Measurements from ENCODE around the gene SHISA5.
"Not testable (repeated sequence)": the region's sequence is repeated elsewhere in the genome, so short reads cannot be mapped to it uniquely, and the experiment has no call there.

Gene SHISA5

GRCh38 chr3:48501196-48501595 is 2.8 kb downstream of the SHISA5 start:
- DNase-seq (ENCODE audit: low read depth) = no peak
- TF ChIP-seq CTCF (IDR thresholded peaks at IDR 0.05; ENCODE audit: control insufficient read depth, extremely low read depth, insufficient read depth) = no peak
- H3K4me3 ChIP-seq (ENCODE audit: low read depth, low read length) = no peak overlapping the region

- no peak overlapping the region for H3K4me3 ChIP-seq (ENCODE audit: low read depth, low read length)
- no peak for DNase-seq (ENCODE audit: low read depth)
- no peak for TF ChIP-seq CTCF (IDR thresholded peaks at IDR 0.05; ENCODE audit: control insufficient read depth, extremely low read depth, insufficient read depth)
Observed at GRCh38 chr3:48500656-48501055, 3.3 kb downstream of the SHISA5 start.

- H3K4me3 ChIP-seq (ENCODE audit: low read depth, low read length) = no peak overlapping the region
- no peak for TF ChIP-seq CTCF (IDR thresholded peaks at IDR 0.05; ENCODE audit: control insufficient read depth, extremely low read depth, insufficient read depth)
- DNase-seq (ENCODE audit: low read depth) = no peak
Observed at GRCh38 chr3:48493203-48493501, 10.8 kb downstream of the SHISA5 start.

- TF ChIP-seq CTCF (IDR thresholded peaks at IDR 0.05; ENCODE audit: control insufficient read depth, extremely low read depth, insufficient read depth) = no peak
- no peak overlapping the region for H3K4me3 ChIP-seq (ENCODE audit: low read depth, low read length)
- DNase-seq (ENCODE audit: low read depth) = no peak
Observed at GRCh38 chr3:48492461-48493202, 11.3 kb downstream of the SHISA5 start.

GRCh38 chr3:48486952-48487351 is 17.0 kb downstream of the SHISA5 start:
- TF ChIP-seq CTCF (IDR thresholded peaks at IDR 0.05; ENCODE audit: control insufficient read depth, extremely low read depth, insufficient read depth) = no peak
- H3K4me3 ChIP-seq (ENCODE audit: low read depth, low read length) = no peak overlapping the region
- DNase-seq (ENCODE audit: low read depth) = no peak

GRCh38 chr3:48482822-48483221 is 21.2 kb downstream of the SHISA5 start:
- H3K4me3 ChIP-seq (ENCODE audit: low read depth, low read length); DNase-seq (ENCODE audit: low read depth): not testable (repeated sequence)

- not testable (repeated sequence) for H3K4me3 ChIP-seq (ENCODE audit: low read depth, low read length); DNase-seq (ENCODE audit: low read depth)
Observed at GRCh38 chr3:48480891-48481290, 23.1 kb downstream of the SHISA5 start.

GRCh38 chr3:48478626-48479555 is 25.1 kb downstream of the SHISA5 start:
- no peak for TF ChIP-seq CTCF (IDR thresholded peaks at IDR 0.05; ENCODE audit: control insufficient read depth, extremely low read depth, insufficient read depth)
- DNase-seq (ENCODE audit: low read depth) = no peak
- no peak overlapping the region for H3K4me3 ChIP-seq (ENCODE audit: low read depth, low read length)
